GM21619 (cell line): Measurements from ENCODE around the gene CXCL3.
"Not testable (repeated sequence)": the region's sequence is repeated elsewhere in the genome, so short reads cannot be mapped to it uniquely, and the experiment has no call there.

Experiments used
- ATAC-seq: cut with Tn5 transposase; IDR thresholded peaks from one replicate; pipeline ENCODE4 v1.9.1; 2021; ENCODE audit not compliant: unreplicated experiment

Gene CXCL3

GRCh38 chr4:74038425-74039314, at the start of gene CXCL3:
Gene CXCL3 (minus strand): TSS chr4:74038689. CDS start chr4:74038611, 78 bp downstream.
- ATAC-seq: peak; percentile 44

DNA sequence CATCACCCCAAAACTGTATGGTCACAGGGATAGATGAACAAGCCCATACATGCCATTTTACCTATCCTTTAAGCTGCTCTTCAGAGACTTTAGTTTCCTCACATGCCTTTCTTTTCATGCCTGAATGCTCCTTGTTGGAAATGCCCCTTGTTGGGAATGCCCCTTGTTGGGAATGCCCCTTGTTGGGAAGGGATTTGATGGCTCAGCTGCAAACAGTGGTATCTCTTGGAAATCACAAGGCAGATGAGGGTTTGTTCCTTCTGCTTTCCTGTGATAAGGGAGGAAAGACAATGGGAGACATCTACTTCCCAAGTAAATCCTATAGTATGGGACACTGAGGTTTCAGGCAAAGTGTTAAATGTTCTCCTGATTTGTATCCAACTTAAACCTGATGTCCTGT, 49.0 kb upstream of the CXCL3 start:
- ATAC-seq: no peak

DNA sequence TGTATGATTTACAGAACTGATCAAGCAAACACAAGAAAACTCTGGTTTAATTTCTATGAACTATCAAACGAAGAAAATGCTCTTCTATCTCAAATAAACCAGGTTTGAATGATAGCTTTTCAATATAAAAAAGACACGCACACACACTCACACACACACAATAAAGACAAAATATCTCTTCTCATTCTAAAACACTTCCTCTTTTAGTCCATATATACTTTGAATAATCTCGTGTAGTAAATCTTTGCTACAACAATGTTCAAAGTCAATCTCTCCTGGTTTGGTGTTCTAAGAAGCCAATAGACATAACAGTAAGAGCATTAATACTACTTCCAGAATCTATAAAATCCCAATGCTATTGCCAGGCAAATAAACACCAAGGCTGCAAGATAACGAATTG, 47.2 kb upstream of the CXCL3 start:
- no peak for ATAC-seq

GRCh38 chr4:74084984-74085383, 46.5 kb upstream of the CXCL3 start:
- ATAC-seq: no peak

- no peak for ATAC-seq
Observed at GRCh38 chr4:74083546-74083945, 45.1 kb upstream of the CXCL3 start.

DNA sequence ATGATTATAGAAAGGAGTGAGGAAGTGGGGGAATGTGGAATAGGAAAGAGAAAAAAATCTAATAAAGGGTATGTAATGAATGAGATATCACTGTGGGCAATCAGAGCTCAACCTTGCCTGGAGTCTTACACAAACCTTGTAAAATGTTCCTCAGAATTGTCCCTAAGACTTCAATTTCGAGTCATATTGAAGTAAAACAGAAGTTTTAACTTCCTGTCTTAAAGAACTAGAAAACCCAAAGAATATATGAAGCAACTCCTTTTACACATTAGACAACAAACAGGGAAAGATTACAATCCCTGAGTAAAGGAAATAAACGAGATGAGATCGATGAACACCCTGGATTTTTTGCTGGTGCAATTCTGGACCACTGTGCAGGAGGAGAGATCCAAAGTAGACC, 42.5 kb upstream of the CXCL3 start:
- no peak for ATAC-seq

DNA sequence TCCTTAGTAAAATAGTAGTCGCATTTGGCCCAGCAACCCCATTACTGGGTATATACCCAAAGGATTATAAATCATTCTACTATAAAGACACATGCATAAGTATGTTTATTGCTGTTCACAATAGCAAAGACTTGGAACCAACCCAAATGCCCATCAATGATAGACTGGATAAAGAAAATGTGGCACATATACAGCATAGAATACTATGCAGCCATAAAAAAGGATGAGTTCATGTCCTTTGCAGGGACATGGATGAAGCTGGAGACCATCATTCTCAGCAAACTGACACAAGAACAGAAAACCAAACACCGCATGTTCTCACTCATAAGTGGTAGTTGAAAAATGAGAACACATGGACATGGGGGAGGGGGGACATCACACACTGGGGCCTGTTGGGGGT, 41.9 kb upstream of the CXCL3 start:
- not testable (repeated sequence) for ATAC-seq

- not testable (repeated sequence) for ATAC-seq
Observed at GRCh38 chr4:74079024-74079423, 40.5 kb upstream of the CXCL3 start.

GRCh38 chr4:74073358-74073757, 34.9 kb upstream of the CXCL3 start:
- ATAC-seq: no peak

DNA sequence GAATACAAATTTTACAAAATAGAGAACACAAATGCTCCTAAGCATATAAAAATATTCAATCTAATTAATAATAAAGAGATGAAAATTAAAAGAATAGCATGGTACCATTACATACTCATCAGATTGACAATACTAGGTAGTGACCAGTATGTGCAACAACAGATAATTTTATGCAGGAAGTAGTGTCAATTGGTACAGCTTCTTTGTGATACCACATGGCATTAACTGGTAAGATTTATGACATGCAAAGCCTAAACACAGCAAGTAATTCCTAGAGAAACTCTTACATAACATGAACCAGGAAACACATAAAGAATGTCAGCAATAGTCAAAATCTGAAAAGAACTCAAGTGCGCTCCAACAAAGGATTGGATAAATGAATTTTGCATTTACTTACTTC, 34.2 kb upstream of the CXCL3 start:
- ATAC-seq: no peak

DNA sequence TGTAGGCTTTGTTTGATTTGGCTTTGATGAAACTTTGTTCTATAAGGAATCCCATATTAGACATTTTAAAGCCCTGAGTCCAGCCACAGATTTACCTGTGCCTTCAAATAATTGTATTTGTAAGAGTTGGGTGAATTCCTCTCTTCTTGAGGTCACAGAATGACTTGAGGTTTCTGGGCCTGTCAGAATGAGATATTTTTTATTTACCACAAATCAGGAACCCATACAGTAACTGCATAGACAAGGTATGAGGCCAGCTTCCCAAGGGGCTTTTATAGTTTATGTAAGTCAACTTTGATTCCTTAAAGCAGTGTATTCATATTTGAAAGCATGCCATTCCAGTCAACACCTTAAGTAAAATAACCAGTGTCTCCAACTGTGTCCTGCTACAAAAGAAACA, 29.1 kb upstream of the CXCL3 start:
- no peak for ATAC-seq

- ATAC-seq: no peak
Observed at GRCh38 chr4:74066232-74066631, 27.7 kb upstream of the CXCL3 start.

GRCh38 chr4:74065115-74065642, 26.7 kb upstream of the CXCL3 start:
- ATAC-seq: no peak

- ATAC-seq: no peak
Observed at GRCh38 chr4:74063859-74064258, 25.4 kb upstream of the CXCL3 start.

DNA sequence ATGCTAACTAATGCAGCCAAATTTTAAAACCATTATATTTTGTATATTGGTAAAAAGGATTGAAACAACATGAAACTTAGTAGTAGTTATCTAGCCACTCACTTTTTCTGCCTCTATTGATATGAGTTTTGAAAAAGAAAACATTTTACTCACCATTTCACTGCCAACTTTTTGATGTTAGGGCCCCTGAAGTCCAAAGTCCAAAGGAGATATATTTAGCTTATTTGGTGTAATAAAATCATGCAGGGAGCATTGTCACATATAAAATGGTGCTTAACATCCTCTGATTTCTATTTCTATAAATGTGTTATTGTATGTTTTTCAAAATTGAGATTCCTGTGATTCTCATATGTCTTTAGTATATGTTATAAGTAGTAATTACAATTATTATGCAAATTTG, 24.5 kb upstream of the CXCL3 start:
- no peak for ATAC-seq

DNA sequence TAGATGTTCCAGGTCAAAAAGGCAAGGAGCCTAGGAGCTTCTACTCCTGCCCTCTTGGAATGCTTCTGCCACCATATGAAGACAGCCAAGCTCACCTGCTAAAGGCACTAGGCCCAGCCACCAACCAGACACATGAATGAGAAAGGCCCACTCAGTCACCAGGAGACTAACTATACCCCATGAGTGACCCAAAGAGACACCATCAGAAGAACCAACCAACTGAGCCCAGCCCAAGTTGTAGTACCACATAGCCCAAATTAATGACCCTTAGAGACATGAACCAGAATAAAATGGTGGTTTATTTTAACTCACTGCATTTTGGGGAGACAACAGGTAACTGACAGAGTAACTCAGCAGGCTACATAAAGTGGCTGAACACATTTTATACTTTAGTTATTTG, 22.9 kb upstream of the CXCL3 start:
- no peak for ATAC-seq

GRCh38 chr4:74059161-74059829, 20.8 kb upstream of the CXCL3 start:
- no peak for ATAC-seq

- no peak for ATAC-seq
Observed at GRCh38 chr4:74058048-74058651, 19.7 kb upstream of the CXCL3 start.

- ATAC-seq: no peak
Observed at GRCh38 chr4:74057588-74057987, 19.1 kb upstream of the CXCL3 start.

GRCh38 chr4:74056858-74057562, 18.5 kb upstream of the CXCL3 start:
- no peak for ATAC-seq
